H1 (cell line): ENCODE data around the gene GPD1. TPM values are rescaled to one million over a fixed set of nuclear protein-coding genes. Genes with fewer than 3 reads are reported as not detected.

ENCODE experiments used
- CTCF ChIA-PET: fragments of 300-600 bp; sonication (Branson Sonifier 250); formaldehyde crosslinking; loops from one replicate; lab custom pipeline; 2021; ENCODE audit not compliant: partially characterized antibody; lab: Charles Lee
- POLR2A ChIA-PET: fragments of 300-600 bp; sonication (Branson Sonifier 250); formaldehyde crosslinking; loops from one replicate; lab custom pipeline; 2021; ENCODE audit warnings: inconsistent platforms; ENCODE audit not compliant: partially characterized antibody; lab: Charles Lee
- DNase-seq, 2 experiments: peaks; one replicate each; pipeline versions ENCODE4 v3.0.0 to v3.0.0-alpha.2; 2010 to 2022; ENCODE audit warnings: low spot score in 2 of 2, low read depth in 1 of 2, mixed read lengths in 1 of 2
- FAIRE-seq: peaks from 2 replicates; lab custom pipeline; 2011; peaks lifted over from hg19 to GRCh38; lab: Jason Lieb, UNC
- H2AFZ ChIP-seq: 2 replicates; pipeline ENCODE4 v1.8.1; 2012; ENCODE audit warnings: low read length, inconsistent platforms
- H2AK5ac ChIP-seq: 2 replicates; pipeline ENCODE4 v1.6.1; 2013; ENCODE audit warnings: low read depth, low read length
- H2BK120ac ChIP-seq: replicated peaks from 2 replicates; pipeline ENCODE3; 2013; ENCODE audit warnings: low read depth, low read length, inconsistent platforms
- H2BK12ac ChIP-seq: 2 replicates; pipeline ENCODE4 v1.6.1; 2013; ENCODE audit warnings: low read depth, low read length
- H2BK15ac ChIP-seq: 2 replicates; pipeline ENCODE4 v1.6.1; 2013; ENCODE audit warnings: low read length
- H2BK20ac ChIP-seq: 2 replicates; pipeline ENCODE4 v1.6.1; 2013; ENCODE audit warnings: low read length
- H2BK5ac ChIP-seq: 2 replicates; pipeline ENCODE4 v1.6.1; 2013; ENCODE audit warnings: low read depth, low read length
- H3K14ac ChIP-seq: 2 replicates; pipeline ENCODE4 v1.6.1; 2013; ENCODE audit warnings: inconsistent platforms; ENCODE audit not compliant: insufficient read length
- H3K18ac ChIP-seq: 2 replicates; pipeline ENCODE4 v1.6.1; 2013; ENCODE audit warnings: low read length; ENCODE audit errors: extremely low read depth
- H3K23ac ChIP-seq: 2 replicates; pipeline ENCODE4 v1.6.1; 2013; ENCODE audit warnings: inconsistent platforms; ENCODE audit not compliant: insufficient read length
- H3K23me2 ChIP-seq: 2 replicates; pipeline ENCODE4 v1.6.1; 2013; ENCODE audit warnings: low read depth, low read length
- H3K27ac ChIP-seq: 2 replicates; pipeline ENCODE4 v1.6.1; 2011; ENCODE audit warnings: low read depth, low read length, inconsistent platforms
- H3K27me3 ChIP-seq, 4 experiments: replicated peaks in 1 of 4; 1 replicate in 1 of 4; 2 replicates in 3 of 4; pipeline versions ENCODE4 v1.6.1 to v1.8.1; 2011 to 2013; ENCODE audit warnings: low read length in 3 of 4, mild to moderate bottlenecking in 3 of 4, inconsistent platforms in 2 of 4, mixed read lengths in 2 of 4, moderate library complexity in 1 of 4; ENCODE audit not compliant: control insufficient read depth in 3 of 4, insufficient read depth in 3 of 4; ENCODE audit errors: extremely low read depth in 1 of 4
- H3K36me3 ChIP-seq, 4 experiments: 2 replicates each; pipeline versions ENCODE4 v1.6.1 to v1.8.1; 2011 to 2013; ENCODE audit warnings: mild to moderate bottlenecking in 4 of 4, low read length in 3 of 4, moderate library complexity in 2 of 4, control low read depth in 1 of 4, inconsistent platforms in 1 of 4; ENCODE audit not compliant: insufficient read depth in 4 of 4, control insufficient read depth in 2 of 4
- H3K4ac ChIP-seq: replicated peaks from 2 replicates; pipeline ENCODE3; 2013; ENCODE audit warnings: low read length, low read depth, mixed read lengths, inconsistent platforms; ENCODE audit not compliant: insufficient read length
- H3K4me1 ChIP-seq, 4 experiments: replicated peaks in 1 of 4; 1 replicate in 1 of 4; 2 replicates in 3 of 4; pipeline versions ENCODE4 v1.6.1 to v1.8.1; 2011 to 2013; ENCODE audit warnings: low read length in 3 of 4, inconsistent platforms in 2 of 4, mixed read lengths in 1 of 4; ENCODE audit not compliant: insufficient read depth in 4 of 4, control insufficient read depth in 3 of 4
- H3K4me2 ChIP-seq, 2 experiments: 2 replicates each; pipeline versions ENCODE4 v1.6.1 to v1.8.1; 2011 to 2013; ENCODE audit warnings: low read depth in 2 of 2, low read length in 2 of 2, control low read depth in 1 of 2, inconsistent platforms in 1 of 2, mild to moderate bottlenecking in 1 of 2; ENCODE audit not compliant: insufficient read depth in 1 of 2
- H3K4me3 ChIP-seq, 4 experiments: fragments of 200-600, 300-600 bp in 1 of 4; sonication (generic), shearing (Covaris generic), sonication (Bioruptor Twin) in 1 of 4; 2 replicates each; pipeline versions ENCODE4 v1.5.1 to v1.8.1; 2011 to 2016; ENCODE audit warnings: low read length in 4 of 4, low read depth in 3 of 4, control low read depth in 2 of 4, inconsistent platforms in 2 of 4, mild to moderate bottlenecking in 2 of 4, mixed read lengths in 1 of 4, moderate library complexity in 1 of 4; ENCODE audit not compliant: insufficient read depth in 2 of 4; ENCODE audit errors: extremely low read depth in 1 of 4
- H3K56ac ChIP-seq: replicated peaks from 2 replicates; pipeline ENCODE3; 2013; ENCODE audit warnings: low read depth, mild to moderate bottlenecking, mixed read lengths, low read length, inconsistent platforms; ENCODE audit not compliant: insufficient read length
- H3K79me1 ChIP-seq: 2 replicates; pipeline ENCODE4 v1.6.1; 2013; ENCODE audit warnings: low read depth, low read length, control low read depth
- H3K79me2 ChIP-seq, 2 experiments: 2 replicates each; pipeline versions ENCODE4 v1.6.1 to v1.8.1; 2012 to 2013; ENCODE audit warnings: low read length in 2 of 2, mild to moderate bottlenecking in 2 of 2, inconsistent platforms in 1 of 2; ENCODE audit not compliant: insufficient read depth in 2 of 2, control insufficient read depth in 1 of 2
- H3K9ac ChIP-seq, 4 experiments: replicated peaks in 1 of 4; 1 replicate in 1 of 4; 2 replicates in 3 of 4; pipeline versions ENCODE4 v1.6.1 to v1.8.1; 2011 to 2013; ENCODE audit warnings: low read depth in 3 of 4, low read length in 3 of 4, control low read depth in 2 of 4, mild to moderate bottlenecking in 2 of 4, moderate library complexity in 2 of 4, inconsistent platforms in 1 of 4; ENCODE audit errors: extremely low read depth in 1 of 4
- H3K9me3 ChIP-seq, 2 experiments: 2 replicates each; pipeline versions ENCODE4 v1.6.1 to v1.8.1; 2012 to 2013; ENCODE audit warnings: mild to moderate bottlenecking in 2 of 2, moderate library complexity in 2 of 2, control low read depth in 1 of 2, inconsistent platforms in 1 of 2, low read depth in 1 of 2, low read length in 1 of 2, mixed read lengths in 1 of 2; ENCODE audit not compliant: insufficient read depth in 2 of 2
- H4K20me1 ChIP-seq, 2 experiments: replicated peaks in 1 of 2; 2 replicates each; pipeline versions ENCODE3 to v1.8.1; 2011 to 2013; ENCODE audit warnings: inconsistent platforms in 2 of 2, low read length in 2 of 2, mild to moderate bottlenecking in 1 of 2; ENCODE audit not compliant: insufficient read depth in 2 of 2, control insufficient read depth in 1 of 2
- H4K5ac ChIP-seq: 2 replicates; pipeline ENCODE4 v1.6.1; 2013; ENCODE audit warnings: low read length, low read depth, mixed read lengths, inconsistent platforms; ENCODE audit not compliant: insufficient read length
- H4K8ac ChIP-seq: 2 replicates; pipeline ENCODE4 v1.8.0; 2013; ENCODE audit warnings: mild to moderate bottlenecking, moderate library complexity, low read length, inconsistent platforms; ENCODE audit not compliant: insufficient read depth; ENCODE audit errors: extremely low read depth
- H4K91ac ChIP-seq: replicated peaks from 2 replicates; pipeline ENCODE3; 2013; ENCODE audit warnings: low read length, mixed read lengths, inconsistent platforms; ENCODE audit not compliant: insufficient read length
- NANOG ChIP-seq: IDR thresholded peaks from 2 replicates; pipeline ENCODE4 v1.6.1; 2011; ENCODE audit warnings: low read length, low read depth, mild to moderate bottlenecking, inconsistent platforms; ENCODE audit not compliant: insufficient read depth, poor library complexity, severe bottlenecking
- POLR2A ChIP-seq, 2 experiments: IDR thresholded peaks; 1 replicate in 1 of 2; 2 replicates in 1 of 2; pipeline ENCODE4 v1.6.1; 2011; ENCODE audit warnings: low read depth in 2 of 2, low read length in 2 of 2, mild to moderate bottlenecking in 2 of 2; ENCODE audit errors: control extremely low read depth in 1 of 2
- POU5F1 ChIP-seq: IDR thresholded peaks from 2 replicates; pipeline ENCODE4 v1.6.1; 2011; ENCODE audit warnings: low read depth, mild to moderate bottlenecking, low read length, moderate library complexity
- SIRT6 ChIP-seq: IDR thresholded peaks from one replicate; pipeline ENCODE4 v1.7.1; 2012; ENCODE audit warnings: low read length, inconsistent platforms
- TBP ChIP-seq: IDR thresholded peaks from 2 replicates; pipeline ENCODE4 v1.6.1; 2011; ENCODE audit warnings: low read depth, low read length, improper control_type of control experiment
- WGBS, 2 experiments: shearing (Covaris generic) in 1 of 2; methylation state at CpG; one replicate each; pipeline versions ENCODE4 v1.1.6 to v1.1.7; 2013 to 2015; ENCODE audit warnings: low lambda C conversion rate in 2 of 2, mixed read lengths in 2 of 2, inconsistent platforms in 1 of 2, low coverage in 1 of 2, missing lambda C conversion rate in 1 of 2; ENCODE audit not compliant: insufficient replicate concordance in 2 of 2, insufficient coverage in 1 of 2, insufficient read length in 1 of 2; ENCODE audit errors: extremely low coverage in 1 of 2, missing lambda C conversion rate in 1 of 2; 5-methylcytosine and 5-hydroxymethylcytosine counted together
- polyA plus RNA-seq, 7 experiments: library from polyadenylated mRNA; depleted of rRNA in 3 of 7; stranded (reverse) in 5 of 7; unstranded in 2 of 7; fragments of >200 nt in 5 of 7; fragments of 200-250 nt in 2 of 7; gene quantifications; 1 replicate in 5 of 7; 2 replicates in 1 of 7; 4 replicates in 1 of 7; pipeline versions ENCODE4 v1.2.1 to v1.2.3, GENCODE V29; 2011 to 2013; ENCODE audit warnings: missing spikeins in 2 of 7, mixed read lengths in 2 of 7
- total RNA-seq: library from RNA; stranded (reverse); fragmentation: NEBNext Ultra II Directional; extraction: Animal tissue kit (Norgen Biotek cat#: 25700); gene quantifications from 2 replicates; pipeline ENCODE4 v1.2.1, GENCODE V29; 2021

The GPD1 gene
- total and polyA plus RNA-seq, 2 of the 8 experiments (the other 6 are each of a cell fraction or from before 2014, with no cell fraction given), result 0.45 to 0.74 TPM

GRCh38 chr12:50103351-50103750 is 457 bp upstream of the GPD1 start:
- Histone ChIP-seq H2BK120ac (no peak overlapping the region), H3K23ac (no peak overlapping the region), H3K4me2 (no peak overlapping the region), H3K79me2 (no peaks in the 10 kb centered on the region), H3K4me3 (no peak overlapping the region), H3K9ac (no peak overlapping the region), H3K4ac (no peak overlapping the region), H4K8ac (no peak overlapping the region), H3K14ac (no peak overlapping the region), H3K9me3 (no peaks in the 10 kb centered on the region), H2BK5ac (no peak overlapping the region), H3K27me3 (no peaks in the 10 kb centered on the region), H3K4me1 (peaks cover 2 to 9% (median 6%) of the 10 kb centered on the region in 4 experiments; a peak in 5 of 7 replicates), H4K5ac (no peak overlapping the region), H2AK5ac (no peak overlapping the region), H3K18ac (no peak overlapping the region), H3K56ac (no peak overlapping the region), H3K23me2 (no peaks in the 10 kb centered on the region), H2BK12ac (0 out of 2 replicates have a peak overlapping the region, but pooled peaks have one; percentile 27), H2AFZ (no peak overlapping the region), H3K79me1 (no peaks in the 10 kb centered on the region), H2BK15ac (no peak overlapping the region), H4K91ac (no peak overlapping the region), H3K27ac (no peak overlapping the region), H4K20me1 (peaks cover 0 to 5% of the 10 kb centered on the region in 2 experiments), H3K36me3 (peaks cover 15 to 25% (median 17%) of the 10 kb centered on the region in 4 experiments), H2BK20ac (no peak overlapping the region)
- TF ChIP-seq TBP (no peak), POLR2A (IDR thresholded peaks at IDR 0.05; ENCODE audit: control extremely low read depth in 1 of 2, low read depth in 2 of 2, low read length in 2 of 2) (0 out of 3 replicates have a peak, but pooled peaks of 1 of the 2 experiments have one; percentile 0), POU5F1 (no peak), SIRT6 (no peak), NANOG (no peak)
- FAIRE-seq (no peak), DNase-seq (no peak)
- CTCF ChIA-PET, result interaction anchor here (0.6 to 32.9 kb wide), 15 partner anchors 8 to 582 kb away, joined by 3 to 625 read pairs (median 4); partner anchors contain the start of genes CERS5, COX14 and SMARCD1
- POLR2A ChIA-PET, result interaction anchor here (0.6 to 27.1 kb wide), 7 partner anchors 5 to 1072 kb away, joined by 3 to 457 read pairs (median 5); partner anchors contain the start of genes COX14, GPD1 and SMARCD1
- WGBS, 2 experiments, result 92% methylated on average over 2 of the region's 2 CpGs; no CpG with 5 or more reads in 1 of the 2 experiments
